G401.6 (cell line): ENCODE measurements around the gene NKTR.

Source experiments
- FAIRE-seq: peaks from 2 replicates; lab custom pipeline; 2012; peaks lifted over from hg19 to GRCh38; lab: Jason Lieb, UNC

Gene NKTR

GRCh38 chr3:42696356-42697288, 96.1 kb downstream of the NKTR start:
- FAIRE-seq, result no peak

GRCh38 chr3:42697289-42698051, 97.0 kb downstream of the NKTR start:
- FAIRE-seq, result no peak
